Cerebellar nuclear complex (tissue), 1 donor: ENCODE data around the gene CCNQ.
A peak's percentile ranks its signal among the peaks of the same experiment; 100 is the strongest.
"Not testable (repeated sequence)": the region's sequence is repeated elsewhere in the genome, so short reads cannot be mapped to it uniquely, and the experiment has no call there.

Experiments
- DNase-seq, 2 experiments: peaks; one replicate each; lab custom pipeline; 2025; lab: John Stamatoyannopoulos, UW

CCNQ gene

DNA sequence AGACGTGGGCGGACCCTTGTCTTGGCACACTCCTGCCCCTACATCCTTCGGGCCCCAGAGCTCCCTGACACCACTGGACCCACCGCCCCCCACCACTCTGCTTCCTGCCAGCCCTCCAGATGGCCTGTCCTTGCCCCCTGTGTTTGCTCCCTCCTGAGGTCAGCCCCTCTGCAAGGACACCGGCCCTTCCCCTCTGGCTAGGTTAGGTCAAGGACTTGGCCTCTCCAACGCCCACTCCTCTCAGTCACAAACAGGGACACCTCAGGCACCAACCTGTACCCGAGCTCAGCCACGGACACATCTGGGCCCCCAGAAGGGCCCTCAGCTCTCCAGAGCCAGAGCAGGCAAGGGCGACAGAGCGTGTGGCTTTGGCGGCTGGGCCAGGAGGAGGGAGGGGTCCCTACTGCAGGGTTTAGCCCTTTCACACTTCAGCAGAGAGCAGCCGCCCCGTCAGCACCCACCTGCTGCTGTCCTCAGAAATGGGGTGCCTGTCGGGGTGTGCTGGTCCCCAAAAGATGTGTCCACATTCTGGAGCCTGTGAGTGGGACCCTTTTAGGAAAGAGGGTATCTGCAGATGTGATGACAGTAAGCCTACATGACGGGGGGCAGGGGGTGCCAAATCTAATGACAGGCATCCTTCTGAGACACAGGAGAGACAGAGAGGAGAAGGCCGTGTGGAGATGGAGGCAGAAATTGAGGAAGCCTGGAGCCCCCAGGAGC is 24.5 kb upstream of the CCNQ start:
- no peak for DNase-seq

GRCh38 chrX:153622661-153623309 is 23.8 kb upstream of the CCNQ start:
- no peak for DNase-seq

GRCh38 chrX:153621949-153622598 is 23.1 kb upstream of the CCNQ start:
- no peak for DNase-seq

DNA sequence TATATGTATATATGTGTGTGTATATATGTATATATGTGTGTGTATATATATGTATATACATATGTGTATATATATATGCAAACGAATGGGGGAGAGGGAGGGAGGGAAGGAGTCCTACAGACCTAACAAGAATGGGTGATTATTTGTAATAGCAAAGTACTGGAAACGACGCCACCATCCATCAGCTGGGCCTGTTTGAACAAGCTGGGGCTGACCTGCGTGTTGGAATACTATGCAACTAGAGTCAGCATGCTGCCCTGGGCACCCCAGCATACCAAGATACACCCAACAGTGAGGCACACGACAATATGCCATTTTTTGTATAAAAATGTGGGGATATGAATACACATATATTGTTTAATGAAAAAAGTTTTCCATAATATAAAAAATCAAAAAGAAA is 21.6 kb upstream of the CCNQ start:
- no peak for DNase-seq

DNA sequence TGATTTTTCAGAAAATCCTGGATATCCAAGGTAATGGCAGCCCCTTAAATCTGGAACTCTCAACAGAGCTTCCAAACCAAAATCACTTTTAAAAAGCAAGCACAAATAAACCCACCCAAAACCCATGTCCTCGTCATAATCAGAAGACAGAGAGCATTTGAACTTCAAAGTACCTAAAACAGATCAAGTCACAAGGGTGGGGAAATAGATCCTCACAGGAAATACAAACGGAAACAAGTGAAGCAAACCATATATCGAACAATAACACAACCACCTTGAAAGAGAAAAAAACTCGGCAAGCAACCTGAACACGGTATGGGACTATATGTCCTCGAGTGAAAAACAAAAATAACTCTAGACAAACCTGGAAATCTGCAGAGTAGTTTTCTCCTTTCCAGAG is 15.9 kb upstream of the CCNQ start:
- no peak for DNase-seq

- no peak for DNase-seq
Measured at GRCh38 chrX:153612413-153612812, 13.5 kb upstream of the CCNQ start.

- DNase-seq = no peak
Measured at GRCh38 chrX:153611298-153612095, 12.6 kb upstream of the CCNQ start.

DNA sequence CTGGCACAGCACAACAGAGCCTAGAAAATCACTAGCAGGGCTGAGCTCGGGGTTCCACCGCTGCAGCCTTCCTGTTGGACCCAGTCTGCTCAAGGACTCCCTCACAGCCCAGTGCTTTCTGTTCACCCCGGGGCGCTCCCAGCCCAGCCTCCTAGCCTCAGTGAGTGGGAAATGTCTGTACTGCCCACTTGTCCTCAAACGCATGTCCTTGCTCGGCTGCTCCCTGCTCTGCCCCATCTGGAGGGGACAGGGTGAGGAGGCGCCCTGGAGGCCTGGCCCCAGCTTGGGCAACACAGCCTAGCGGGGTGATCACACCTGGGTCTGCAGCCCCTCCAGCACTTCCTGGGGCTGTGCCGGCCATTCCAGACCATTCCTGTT is 11.9 kb upstream of the CCNQ start:
- DNase-seq = no peak

GRCh38 chrX:153609917-153610835 is 11.2 kb upstream of the CCNQ start:
- DNase-seq = peak; percentile 2 to 47

- no peak for DNase-seq
Measured at GRCh38 chrX:153608806-153609205, 9.9 kb upstream of the CCNQ start.

GRCh38 chrX:153608376-153608775 is 9.4 kb upstream of the CCNQ start:
- no peak for DNase-seq

- no peak for DNase-seq
Measured at GRCh38 chrX:153606503-153606902, 7.6 kb upstream of the CCNQ start.

- not testable (repeated sequence) for DNase-seq
Measured at GRCh38 chrX:153604666-153605380, 5.9 kb upstream of the CCNQ start.

DNA sequence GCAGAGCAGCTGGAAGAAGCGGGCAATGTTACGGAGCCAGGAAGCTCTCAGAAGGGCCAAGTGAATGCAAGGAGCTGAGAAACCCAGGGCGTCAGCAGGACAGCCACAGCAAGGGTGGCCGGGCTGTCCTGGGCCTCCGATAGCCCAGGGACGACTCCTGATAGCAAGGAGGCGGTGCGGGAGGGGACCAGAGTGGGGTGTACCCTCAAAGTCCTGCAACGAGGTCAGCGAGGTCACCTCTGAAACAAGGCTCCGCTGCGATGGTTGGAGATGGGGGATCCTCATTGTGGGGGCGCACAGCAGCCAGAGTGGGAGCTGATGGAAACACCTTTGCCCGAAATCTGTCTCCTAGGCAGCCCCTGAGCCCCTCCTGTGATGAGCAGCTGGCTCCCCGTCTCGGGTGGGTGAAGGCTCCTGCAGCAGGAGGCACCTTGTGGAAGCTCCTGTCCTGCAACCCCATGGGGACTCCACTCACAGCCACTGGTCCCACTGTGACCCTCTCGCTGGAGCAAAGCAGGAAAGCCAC is 4.3 kb upstream of the CCNQ start:
- DNase-seq = no peak

DNA sequence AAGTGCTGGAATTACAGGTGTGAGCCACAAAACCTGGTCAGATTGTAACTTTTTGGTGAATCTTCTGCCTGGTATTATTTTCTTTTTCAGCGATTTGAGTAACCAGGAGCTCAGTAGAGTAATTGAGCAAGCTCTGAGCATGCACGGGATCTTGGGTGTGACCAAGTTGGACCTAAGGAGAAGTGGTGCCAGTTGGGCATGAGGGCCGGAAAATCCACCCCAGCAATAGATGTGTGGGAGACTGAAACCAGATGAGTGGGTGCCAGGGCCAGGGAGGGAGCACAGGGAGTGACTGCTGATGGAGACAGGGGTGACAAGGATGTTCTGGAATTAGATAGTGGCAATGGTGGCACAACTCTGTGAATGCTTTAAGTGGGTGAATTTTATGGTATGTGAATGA is 3.7 kb upstream of the CCNQ start:
- no peak for DNase-seq

DNA sequence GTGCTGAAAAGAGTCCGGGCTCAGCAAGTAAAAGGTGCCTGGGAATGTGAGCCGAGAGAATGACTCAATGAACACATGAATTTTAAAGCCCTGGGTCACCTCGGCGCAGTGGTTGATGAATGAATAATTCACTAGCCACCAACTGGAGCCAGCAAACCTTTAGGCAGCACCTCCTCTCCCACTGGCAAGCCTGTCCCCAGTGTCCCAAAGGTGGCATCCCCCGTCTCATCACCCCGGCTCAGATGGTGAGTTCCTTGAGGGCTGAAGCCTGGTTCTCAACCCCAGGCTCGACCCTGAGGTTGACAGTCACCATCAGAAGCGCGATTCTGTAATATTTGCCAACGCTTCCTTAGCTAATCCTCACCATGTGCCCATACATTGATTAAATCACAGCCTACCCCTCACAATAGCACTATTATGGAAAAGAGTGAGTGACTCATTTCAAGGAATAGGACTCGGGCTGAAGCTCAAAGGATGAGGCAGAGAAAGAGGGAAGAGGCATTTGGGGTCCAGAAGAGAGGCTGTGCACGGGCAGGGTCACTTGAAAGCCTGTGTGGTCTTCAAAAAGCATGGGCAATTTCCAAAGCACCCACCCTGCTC is 2.7 kb upstream of the CCNQ start:
- no peak for DNase-seq

DNA sequence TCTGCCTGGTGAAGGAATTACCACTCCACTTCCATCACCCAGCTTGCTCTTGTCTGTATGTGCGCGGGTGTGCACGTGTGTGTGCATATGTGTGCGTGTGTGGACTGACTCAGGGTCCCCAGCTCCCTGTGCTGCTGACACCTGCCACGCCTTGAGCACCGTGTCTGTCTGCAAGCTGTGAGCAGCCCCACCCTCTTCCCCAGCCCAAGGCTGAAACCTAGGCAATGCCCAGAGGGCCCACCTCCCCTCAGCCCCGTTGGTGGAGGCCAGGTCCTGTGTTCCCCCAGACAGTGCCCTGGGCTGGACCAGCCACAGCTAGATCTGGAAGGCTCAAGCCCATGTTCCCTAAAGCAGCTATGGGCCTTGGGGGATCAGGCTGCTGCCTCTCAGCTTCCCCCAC is 2.0 kb upstream of the CCNQ start:
- DNase-seq = no peak

GRCh38 chrX:153600032-153600373 is 1.1 kb upstream of the CCNQ start:
- no peak for DNase-seq

- DNase-seq = peak in 1 of 2 experiments; percentile 21
Measured at GRCh38 chrX:153599192-153600031, 473 bp upstream of the CCNQ start.
